H1 (cell line): ENCODE measurements around the gene HSD17B4. TPM values are rescaled to one million over a fixed set of nuclear protein-coding genes. Genes with fewer than 3 reads are reported as not detected.

Experiments used
- CHD7 ChIP-seq: fragments of 300-600 bp; sonication (generic); IDR thresholded peaks from 2 replicates; pipeline ENCODE4 v1.7.1; 2012; ENCODE audit warnings: low read length, moderate library complexity, mild to moderate bottlenecking, inconsistent platforms; ENCODE audit not compliant: insufficient replicate concordance
- POLR2A ChIP-seq, 2 experiments: IDR thresholded peaks; 1 replicate in 1 of 2; 2 replicates in 1 of 2; pipeline ENCODE4 v1.6.1; 2011; ENCODE audit warnings: low read depth in 2 of 2, low read length in 2 of 2, mild to moderate bottlenecking in 2 of 2; ENCODE audit errors: control extremely low read depth in 1 of 2
- polyA plus RNA-seq, 7 experiments: library from polyadenylated mRNA; depleted of rRNA in 3 of 7; stranded (reverse) in 5 of 7; unstranded in 2 of 7; fragments of >200 nt in 5 of 7; fragments of 200-250 nt in 2 of 7; gene quantifications; 1 replicate in 5 of 7; 2 replicates in 1 of 7; 4 replicates in 1 of 7; pipeline versions ENCODE4 v1.2.1 to v1.2.3, GENCODE V29; 2011 to 2013; ENCODE audit warnings: missing spikeins in 2 of 7, mixed read lengths in 2 of 7
- total RNA-seq: library from RNA; stranded (reverse); fragmentation: NEBNext Ultra II Directional; extraction: Animal tissue kit (Norgen Biotek cat#: 25700); gene quantifications from 2 replicates; pipeline ENCODE4 v1.2.1, GENCODE V29; 2021

HSD17B4 gene
- total and polyA plus RNA-seq, 2 of the 8 experiments (the other 6 are each of a cell fraction or from before 2014, with no cell fraction given) = 305 to 369 TPM

DNA sequence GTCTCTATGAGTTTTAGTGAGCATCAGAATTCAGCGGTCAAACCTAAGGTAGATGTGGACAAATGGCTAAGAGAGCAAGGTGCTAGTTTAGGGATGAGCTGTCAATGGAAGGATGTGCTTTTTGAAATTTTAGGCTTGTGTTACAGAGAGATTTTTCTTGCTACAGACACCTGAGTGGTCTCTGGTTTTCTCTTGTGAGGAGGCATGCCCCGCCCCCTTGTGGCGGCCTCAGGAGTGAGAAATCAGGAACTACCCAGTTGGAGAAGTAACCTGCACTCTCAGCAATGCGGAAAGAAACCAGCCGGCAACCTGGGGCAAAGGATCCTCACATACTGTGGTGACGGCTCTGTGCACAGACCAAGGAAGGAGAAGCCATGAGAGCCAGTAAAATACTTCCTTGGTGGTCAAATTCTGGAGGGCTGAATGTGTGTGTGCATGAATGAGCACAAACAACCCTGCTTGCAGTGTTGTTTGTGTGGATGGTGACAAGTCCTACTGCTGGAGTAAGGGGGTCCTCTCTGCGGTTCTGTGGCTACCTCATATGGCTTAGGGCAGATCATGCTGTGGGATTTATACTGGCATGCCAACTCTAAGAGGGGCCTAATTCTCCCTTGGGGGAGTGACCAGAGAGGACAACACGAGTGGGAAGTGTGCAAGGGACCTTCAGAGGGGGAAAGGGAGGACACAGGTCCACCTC lies 16.7 kb upstream of the HSD17B4 start (continued):
- no peak for TF ChIP-seq CHD7
- TF ChIP-seq POLR2A (IDR thresholded peaks at IDR 0.05; ENCODE audit: control extremely low read depth in 1 of 2, low read depth in 2 of 2, low read length in 2 of 2) = no peak
